GM23248 (cell line): ENCODE results near the gene FBXO8. TPM values are rescaled to one million over a fixed set of nuclear protein-coding genes. Genes with fewer than 3 reads are reported as not detected.
A peak's percentile ranks its signal among the peaks of the same experiment; 100 is the strongest.

Source experiments
- DNase-seq: peaks from one replicate; pipeline ENCODE4 v3.0.0-alpha.2; 2015
- H2AFZ ChIP-seq: fragments of 200-600 bp; sonication (generic); 2 replicates; pipeline ENCODE4 v1.6.1; 2016; ENCODE audit warnings: antibody characterized with exemption
- H3F3A ChIP-seq: fragments of 200-600 bp; sonication (generic); 2 replicates; pipeline ENCODE4 v1.6.1; 2016; ENCODE audit warnings: mild to moderate bottlenecking, antibody characterized with exemption, mixed run types; ENCODE audit not compliant: insufficient read depth
- H3K27ac ChIP-seq: fragments of 200-600 bp; sonication (generic); 2 replicates; pipeline ENCODE4 v1.5.1; 2016; ENCODE audit warnings: mild to moderate bottlenecking
- H3K27me3 ChIP-seq: fragments of 200-600 bp; sonication (generic); replicated peaks from 2 replicates; pipeline ENCODE4 v1.6.1; 2016; ENCODE audit warnings: mild to moderate bottlenecking; ENCODE audit not compliant: insufficient read depth
- H3K36me3 ChIP-seq: fragments of 200-600 bp; sonication (generic); 2 replicates; pipeline ENCODE4 v1.6.1; 2016; ENCODE audit warnings: low read depth, mild to moderate bottlenecking
- H3K4me1 ChIP-seq: fragments of 200-600 bp; sonication (generic); 2 replicates; pipeline ENCODE4 v1.6.1; 2016; ENCODE audit warnings: mild to moderate bottlenecking; ENCODE audit not compliant: insufficient read depth
- H3K4me2 ChIP-seq: fragments of 200-600 bp; sonication (generic); one replicate; pipeline ENCODE4 v1.6.1; 2016; ENCODE audit warnings: mild to moderate bottlenecking; ENCODE audit not compliant: unreplicated experiment
- H3K4me3 ChIP-seq: fragments of 200-600 bp; sonication (generic); 2 replicates; pipeline ENCODE4 v1.5.1; 2016; ENCODE audit warnings: mild to moderate bottlenecking
- H3K79me2 ChIP-seq: fragments of 200-600 bp; sonication (generic); 2 replicates; pipeline ENCODE4 v1.6.1; 2016; ENCODE audit warnings: mild to moderate bottlenecking; ENCODE audit not compliant: insufficient read depth
- H3K9ac ChIP-seq: fragments of 200-600 bp; sonication (generic); 2 replicates; pipeline ENCODE4 v1.6.1; 2016; ENCODE audit warnings: mild to moderate bottlenecking
- H3K9me2 ChIP-seq: fragments of 200-600 bp; sonication (generic); 2 replicates; pipeline ENCODE4 v1.6.1; 2016; ENCODE audit warnings: mixed run types, mild to moderate bottlenecking, moderate library complexity; ENCODE audit not compliant: insufficient read depth
- H3K9me3 ChIP-seq: fragments of 200-600 bp; sonication (generic); one replicate; pipeline ENCODE4 v1.6.1; 2017; ENCODE audit warnings: low read depth
- H4K20me1 ChIP-seq: fragments of 200-600 bp; sonication (generic); 2 replicates; pipeline ENCODE4 v1.6.0; 2016; ENCODE audit not compliant: insufficient read depth
- EZH2 ChIP-seq: fragments of 200-600 bp; sonication (generic); IDR thresholded peaks from 2 replicates; pipeline ENCODE4 v1.6.1; 2018; ENCODE audit warnings: antibody characterized with exemption, mild to moderate bottlenecking; ENCODE audit not compliant: insufficient read depth, poor library complexity, severe bottlenecking
- EZH2phosphoT487 ChIP-seq: fragments of 200-600 bp; sonication (generic); IDR thresholded peaks from 2 replicates; pipeline ENCODE4 v1.6.1; 2018; ENCODE audit warnings: antibody characterized with exemption, moderate library complexity, mild to moderate bottlenecking, low read depth; ENCODE audit not compliant: insufficient read depth
- WGBS, 2 experiments: methylation state at CpG; one replicate each; pipeline ENCODE4 v1.1.6; 2015 to 2017; ENCODE audit warnings: low lambda C conversion rate in 2 of 2, low coverage in 1 of 2; ENCODE audit errors: missing lambda C conversion rate in 2 of 2; 5-methylcytosine and 5-hydroxymethylcytosine counted together
- in situ Hi-C: fragments of 300-500 bp; cut with MboI; formaldehyde crosslinking; loops from 2 replicates; pipeline ENCODE4 v1.15.0; 2020
- polyA plus RNA-seq: library from polyadenylated mRNA; unstranded; fragments of >200 nt; fragmentation: Nextera tagmentation; extraction: Ambion mirVana; gene quantifications from 2 replicates; pipeline ENCODE4 v1.2.1, GENCODE V29; 2016
- total RNA-seq: library from RNA; depleted of rRNA; stranded (reverse); fragments of >200 nt; shearing (Covaris generic); gene quantifications from 2 replicates; pipeline ENCODE4 v1.2.3, GENCODE V29; 2014

FBXO8 gene
- total and polyA plus RNA-seq, 2 experiments from 2014 or later = 23.1 to 27.7 TPM

GRCh38 chr4:174292473-174292872 lies 9.0 kb upstream of the FBXO8 start:
- in situ Hi-C loops = no loop called here
- no peak overlapping the region for H3K9ac ChIP-seq
- H3K9me2 ChIP-seq = no peaks in the 10 kb centered on the region
- DNase-seq = peak; percentile 3
- H3K36me3 ChIP-seq = no peaks in the 10 kb centered on the region
- no peaks in the 10 kb centered on the region for H3K9me3 ChIP-seq
- no peak overlapping the region for H3K4me2 ChIP-seq
- 91 to 97% methylated on average over 2 of the region's 2 CpGs for WGBS, 2 experiments
- no peaks in the 10 kb centered on the region for H3K4me1 ChIP-seq
- H3K4me3 ChIP-seq = no peak overlapping the region
- no peaks in the 10 kb centered on the region for H4K20me1 ChIP-seq
- H2AFZ ChIP-seq = no peak overlapping the region
- H3K27me3 ChIP-seq = no peaks in the 10 kb centered on the region
- no peaks in the 10 kb centered on the region for H3F3A ChIP-seq
- peaks cover 75% of the 10 kb centered on the region for H3K79me2 ChIP-seq
- H3K27ac ChIP-seq = no peak overlapping the region
- no peak for TF ChIP-seq EZH2phosphoT487

GRCh38 chr4:174286870-174287269 lies 3.4 kb upstream of the FBXO8 start:
- no peak overlapping the region for H3K27ac ChIP-seq
- H4K20me1 ChIP-seq = no peaks in the 10 kb centered on the region
- WGBS, 2 experiments = 90 to 97% methylated on average over 3 of the region's 3 CpGs
- H3K36me3 ChIP-seq = no peaks in the 10 kb centered on the region
- H3K9me3 ChIP-seq = no peaks in the 10 kb centered on the region
- H3K4me3 ChIP-seq = no peak overlapping the region
- H3K79me2 ChIP-seq = peaks cover 85% of the 10 kb centered on the region
- TF ChIP-seq EZH2 = no peak
- TF ChIP-seq EZH2phosphoT487 = no peak
- H3K4me2 ChIP-seq = no peak overlapping the region
- H3K9ac ChIP-seq = no peak overlapping the region
- H2AFZ ChIP-seq = no peak overlapping the region
- H3K9me2 ChIP-seq = no peaks in the 10 kb centered on the region
- peaks cover 16% of the 10 kb centered on the region for H3K4me1 ChIP-seq
- in situ Hi-C loops = no loop called here
- no peak for DNase-seq
- H3K27me3 ChIP-seq = no peaks in the 10 kb centered on the region
- H3F3A ChIP-seq = peaks cover 6% of the 10 kb centered on the region; the same call in 1 of the 2 replicates

GRCh38 chr4:174284487-174284886 lies 1.0 kb upstream of the FBXO8 start:
- WGBS, 2 experiments = 1 to 2% methylated on average over 6 of the region's 6 CpGs
- peaks cover 88% of the 10 kb centered on the region for H3K79me2 ChIP-seq

GRCh38 chr4:174282836-174283506 lies 496 bp downstream of the FBXO8 start:
- Histone ChIP-seq H3K79me2 (peaks cover 88% of the 10 kb centered on the region), H3K4me2 (peak overlapping the region; percentile 98), H3K9ac (peak overlapping the region; percentile 97), H3F3A (peaks cover 6% of the 10 kb centered on the region; the same call in 1 of the 2 replicates), H3K4me1 (peaks cover 21% of the 10 kb centered on the region), H3K27ac (peak overlapping the region; percentile 98), H4K20me1 (no peaks in the 10 kb centered on the region), H3K27me3 (no peaks in the 10 kb centered on the region), H3K36me3 (peaks cover 8% of the 10 kb centered on the region; the same call in 1 of the 2 replicates), H3K9me2 (no peaks in the 10 kb centered on the region), H3K9me3 (no peaks in the 10 kb centered on the region), H3K4me3 (peak overlapping the region; percentile 95), H2AFZ (peak overlapping the region; percentile 98)
- peak; percentile 96 for DNase-seq
- WGBS, 2 experiments = 0 to 1% methylated on average over 22 of the region's 22 CpGs
- in situ Hi-C loops = no loop called here
- TF ChIP-seq EZH2 (no peak), EZH2phosphoT487 (no peak)

More at GRCh38 chr4:174284487-174284886, 1.0 kb upstream of the FBXO8 start:
- Histone ChIP-seq H3K9me3 (no peaks in the 10 kb centered on the region), H3F3A (peaks cover 6% of the 10 kb centered on the region; the same call in 1 of the 2 replicates), H4K20me1 (no peaks in the 10 kb centered on the region), H3K27ac (peak overlapping the region; percentile 98), H3K4me2 (peak overlapping the region; percentile 98), H3K27me3 (no peaks in the 10 kb centered on the region), H2AFZ (peak overlapping the region; percentile 98), H3K4me1 (peaks cover 21% of the 10 kb centered on the region), H3K36me3 (peaks cover 6% of the 10 kb centered on the region; the same call in 1 of the 2 replicates), H3K9ac (peak overlapping the region; percentile 97), H3K4me3 (peak overlapping the region; percentile 95), H3K9me2 (no peaks in the 10 kb centered on the region)
- peak; percentile 58 for DNase-seq
- TF ChIP-seq EZH2phosphoT487 = no peak
- no peak for TF ChIP-seq EZH2
- in situ Hi-C loops = no loop called here
